ENCODE results near the gene CLCN1.

DNA sequence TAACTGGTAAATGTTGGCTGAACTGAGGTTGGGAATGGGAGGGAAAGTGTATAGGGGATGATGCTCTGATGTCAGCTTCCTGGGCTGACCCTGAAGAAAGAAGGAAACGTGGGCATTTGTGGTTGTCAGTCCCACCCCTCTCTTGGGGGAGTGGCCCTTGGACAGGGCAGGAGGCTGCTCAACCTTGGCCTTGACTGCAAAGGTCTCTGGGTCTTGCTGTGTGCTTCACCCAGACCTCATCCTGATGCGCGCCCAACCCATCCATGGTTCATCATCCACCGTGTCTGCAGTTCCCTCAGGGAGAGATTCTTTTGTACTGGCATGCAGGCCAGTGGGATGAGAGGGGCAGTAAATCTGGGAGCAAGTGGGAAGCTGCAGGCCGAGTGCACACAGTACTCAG lies 60.5 kb downstream of the CLCN1 start:
- TF ChIP-seq, protein P1, sequence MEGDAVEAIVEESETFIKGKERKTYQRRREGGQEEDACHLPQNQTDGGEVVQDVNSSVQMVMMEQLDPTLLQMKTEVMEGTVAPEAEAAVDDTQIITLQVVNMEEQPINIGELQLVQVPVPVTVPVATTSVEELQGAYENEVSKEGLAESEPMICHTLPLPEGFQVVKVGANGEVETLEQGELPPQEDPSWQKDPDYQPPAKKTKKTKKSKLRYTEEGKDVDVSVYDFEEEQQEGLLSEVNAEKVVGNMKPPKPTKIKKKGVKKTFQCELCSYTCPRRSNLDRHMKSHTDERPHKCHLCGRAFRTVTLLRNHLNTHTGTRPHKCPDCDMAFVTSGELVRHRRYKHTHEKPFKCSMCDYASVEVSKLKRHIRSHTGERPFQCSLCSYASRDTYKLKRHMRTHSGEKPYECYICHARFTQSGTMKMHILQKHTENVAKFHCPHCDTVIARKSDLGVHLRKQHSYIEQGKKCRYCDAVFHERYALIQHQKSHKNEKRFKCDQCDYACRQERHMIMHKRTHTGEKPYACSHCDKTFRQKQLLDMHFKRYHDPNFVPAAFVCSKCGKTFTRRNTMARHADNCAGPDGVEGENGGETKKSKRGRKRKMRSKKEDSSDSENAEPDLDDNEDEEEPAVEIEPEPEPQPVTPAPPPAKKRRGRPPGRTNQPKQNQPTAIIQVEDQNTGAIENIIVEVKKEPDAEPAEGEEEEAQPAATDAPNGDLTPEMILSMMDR (IDR thresholded peaks at IDR 0.05) = no peak
- TF ChIP-seq EZH2 (IDR thresholded peaks at IDR 0.05) (no peak), EZH2phosphoT487 (IDR thresholded peaks at IDR 0.05) (no peak)
